Upper lobe of left lung (tissue), 6 donors: ENCODE results near the gene ACP2. TPM values are rescaled to one million over a fixed set of nuclear protein-coding genes. Genes with fewer than 3 reads are reported as not detected.
A peak's percentile ranks its signal among the peaks of the same experiment; 100 is the strongest.

Source experiments
- ATAC-seq, 2 donors: fragments of 200-7000 bp; cut with Tn5 transposase; one replicate each; pipeline ENCODE4 v1.9.1; 2022; ENCODE audit warnings: mild to moderate bottlenecking in 2 of 2, moderate library complexity in 2 of 2; ENCODE audit not compliant: low FRiP score in 2 of 2
- DNase-seq, 2 donors: peaks; one replicate each; pipeline ENCODE4 v3.0.0-alpha.2; 2019 to 2020
- H3K27ac ChIP-seq, 4 donors: fragments of 200-600 bp; sonication (generic); one replicate each; pipeline ENCODE4 v1.5.1; 2016 to 2019
- H3K27me3 ChIP-seq, 4 donors: fragments of 200-600 bp; sonication (generic); one replicate each; pipeline ENCODE4 v1.5.1; 2017 to 2019
- H3K36me3 ChIP-seq, 4 donors: fragments of 200-600 bp; sonication (generic); one replicate each; pipeline ENCODE4 v1.5.1; 2016 to 2019
- H3K4me1 ChIP-seq, 4 donors: fragments of 200-600 bp; sonication (generic); one replicate each; pipeline ENCODE4 v1.5.1; 2018 to 2019
- H3K4me3 ChIP-seq, 4 donors: fragments of 200-600 bp; sonication (generic); one replicate each; pipeline ENCODE4 v1.5.1; 2017 to 2019; ENCODE audit warnings: mild to moderate bottlenecking in 2 of 4, moderate library complexity in 1 of 4
- H3K9me3 ChIP-seq, 4 donors: fragments of 200-600 bp; sonication (generic); one replicate each; pipeline ENCODE4 v1.5.1; 2018 to 2019
- CTCF ChIP-seq, 6 experiments: fragments of 450-650 bp in 4 of 6; fragments of 200-600 bp in 2 of 6; sonication (generic) in 2 of 6; IDR thresholded peaks; one replicate each; pipeline ENCODE4 v1.5.1; 2016 to 2019; ENCODE audit warnings: antibody characterized with exemption in 6 of 6
- EP300 ChIP-seq, 4 donors: sonication (generic); formaldehyde crosslinking; IDR thresholded peaks; one replicate each; pipeline ENCODE4 v1.5.1; 2017; ENCODE audit warnings: antibody characterized with exemption in 4 of 4, control low read depth in 2 of 4
- POLR2A ChIP-seq, 4 donors: fragments of 450-650 bp; IDR thresholded peaks; one replicate each; pipeline ENCODE4 v1.5.1; 2016 to 2017; ENCODE audit warnings: antibody characterized with exemption in 4 of 4, mild to moderate bottlenecking in 2 of 4
- POLR2AphosphoS5 ChIP-seq, 2 donors: sonication (generic); formaldehyde crosslinking; IDR thresholded peaks; one replicate each; pipeline ENCODE4 v1.5.1; 2017; ENCODE audit warnings: antibody characterized with exemption in 2 of 2
- WGBS, 2 donors: methylation state at CpG; one replicate each; pipeline ENCODE4 v1.1.5; 2017 to 2018; 5-methylcytosine and 5-hydroxymethylcytosine counted together
- total RNA-seq, 6 donors: library from RNA; depleted of rRNA in 4 of 6; stranded (reverse); fragments of >200 nt in 4 of 6; gene quantifications; one replicate each; pipeline versions ENCODE4 v1.1.0 to v1.2.1, GENCODE V29; 2016 to 2021
- donor health status: DM: no; HTN: no; CAD: no; lungs with moderate emphysema.
- donor health status: DM: no; HTN: yes; CAD: no; lungs with severe emphysema.

ACP2 gene
- total RNA-seq, 6 donors from 2014 or later = 37.0 to 78.6 (median 46.5) TPM

- DNase-seq (no peak), ATAC-seq (no peak)
- Histone ChIP-seq H3K27me3 (no peaks in the 10 kb centered on the region), H3K27ac (peak overlapping the region; percentile 79 to 92 (median 92)), H3K9me3 (no peaks in the 10 kb centered on the region), H3K4me1 (peaks cover 27 to 40% (median 31%) of the 10 kb centered on the region in 4 donors), H3K36me3 (peaks cover 0 to 19% (median 14%) of the 10 kb centered on the region in 4 donors), H3K4me3 (peak overlapping the region; percentile 64 to 73 (median 68))
- WGBS, 2 donors = 56 to 62% methylated on average over 3 of the region's 3 CpGs
- TF ChIP-seq EP300 (IDR thresholded peaks at IDR 0.05) (no peak), POLR2A (IDR thresholded peaks at IDR 0.05) (no peak), POLR2AphosphoS5 (IDR thresholded peaks at IDR 0.05) (no peak), CTCF (IDR thresholded peaks at IDR 0.05) (no peak)
Observed at GRCh38 chr11:47249378-47249715, 733 bp upstream of the ACP2 start.

- WGBS, 2 donors = 0 to 1% methylated on average over 5 to 7 of the region's 7 CpGs
- TF ChIP-seq EP300 (IDR thresholded peaks at IDR 0.05) (no peak), CTCF (IDR thresholded peaks at IDR 0.05) (no peak), POLR2AphosphoS5 (IDR thresholded peaks at IDR 0.05) (no peak)
- H3K27ac ChIP-seq = peak overlapping the region; percentile 79 to 92 (median 92)
- peak overlapping the region; percentile 64 to 73 (median 68) for H3K4me3 ChIP-seq
- no peaks in the 10 kb centered on the region for H3K27me3 ChIP-seq
- no peak for DNase-seq
- peaks cover 0 to 28% (median 20%) of the 10 kb centered on the region in 4 donors for H3K36me3 ChIP-seq
- ATAC-seq = peak; percentile 47 to 52
- no peaks in the 10 kb centered on the region for H3K9me3 ChIP-seq
- peaks cover 22 to 44% (median 30%) of the 10 kb centered on the region in 4 donors for H3K4me1 ChIP-seq
Observed at GRCh38 chr11:47248304-47248663, 330 bp downstream of the ACP2 start.

GRCh38 chr11:47247502-47247901, 1.1 kb downstream of the ACP2 start:
- DNase-seq = peak in 1 of 2 donors; percentile 56
- H3K27ac ChIP-seq = no peak overlapping the region
- TF ChIP-seq CTCF (IDR thresholded peaks at IDR 0.05) (no peak), POLR2AphosphoS5 (IDR thresholded peaks at IDR 0.05) (no peak)
- peaks cover 22 to 51% (median 37%) of the 10 kb centered on the region in 4 donors for H3K4me1 ChIP-seq
- no peak for ATAC-seq
- no peaks in the 10 kb centered on the region for H3K9me3 ChIP-seq
- 78 to 88% methylated on average over 5 of the region's 5 CpGs for whole genome bisulfite sequencing, 2 donors
- H3K36me3 ChIP-seq = peaks cover under 1 to 36% (median 26%) of the 10 kb centered on the region in 4 donors
- no peaks in the 10 kb centered on the region for H3K27me3 ChIP-seq
- peak overlapping the region in 3 of 4 donors; percentile 64 to 73 (median 67) for H3K4me3 ChIP-seq

- Histone ChIP-seq H3K4me1 (peaks cover 22 to 56% (median 44%) of the 10 kb centered on the region in 4 donors), H3K27ac (peak overlapping the region in 3 of 4 donors; percentile 16 to 73 (median 50)), H3K36me3 (peaks cover 11 to 53% (median 42%) of the 10 kb centered on the region in 4 donors), H3K27me3 (no peaks in the 10 kb centered on the region), H3K4me3 (no peak overlapping the region), H3K9me3 (no peaks in the 10 kb centered on the region)
- no peak for TF ChIP-seq CTCF (IDR thresholded peaks at IDR 0.05)
- TF ChIP-seq POLR2AphosphoS5 (IDR thresholded peaks at IDR 0.05) = no peak
- TF ChIP-seq POLR2A (IDR thresholded peaks at IDR 0.05) = no peak
- TF ChIP-seq EP300 (IDR thresholded peaks at IDR 0.05) = no peak
- WGBS, 2 donors = 85 to 90% methylated on average over 11 of the region's 11 CpGs
- no peak for DNase-seq
- no peak for ATAC-seq
Observed at GRCh38 chr11:47245611-47246357, 2.8 kb downstream of the ACP2 start.
